Measurements from ENCODE around the gene SOX30.

SOX30 gene

DNA sequence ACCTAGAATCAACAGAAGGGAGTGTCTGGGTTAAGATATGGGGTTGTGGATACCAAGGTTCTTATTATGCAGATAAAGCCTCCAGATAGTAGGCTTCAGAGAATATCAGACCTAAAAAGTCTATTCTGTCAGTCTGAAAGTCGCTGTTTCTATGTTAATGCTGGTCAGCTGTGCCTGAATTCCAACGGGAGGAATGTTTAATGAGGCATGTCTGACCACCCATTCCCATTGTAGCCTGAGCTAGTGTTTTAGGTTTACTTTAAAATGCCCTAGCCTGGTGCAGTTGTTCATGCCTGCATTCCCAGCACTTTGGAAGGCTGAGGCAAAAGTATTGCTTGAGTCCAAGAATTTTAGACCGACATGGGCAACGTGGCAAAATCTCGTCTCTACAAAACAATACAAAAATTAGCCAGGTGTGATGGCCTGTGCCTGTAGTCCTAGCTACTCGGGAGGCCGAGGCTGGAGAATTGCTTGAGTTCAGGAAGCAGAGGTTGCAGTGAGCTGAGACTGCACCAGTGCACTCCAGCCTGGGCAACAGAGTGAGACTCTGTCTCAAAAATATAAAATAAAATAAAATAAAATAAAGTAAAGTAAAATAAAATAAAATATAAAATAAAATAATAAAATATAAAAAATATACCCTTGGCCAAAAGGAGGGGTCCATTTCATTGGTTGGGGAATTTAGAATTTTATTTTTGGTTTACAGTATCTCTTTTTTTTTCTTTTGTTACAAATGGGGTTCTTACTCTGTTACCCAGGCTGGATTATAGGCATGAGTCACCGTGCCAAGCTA, 7.8 kb upstream of the SOX30 start:
- no peak for DNase-seq

GRCh38 chr5:157658893-157659292, 6.7 kb upstream of the SOX30 start:
- no peak for DNase-seq

GRCh38 chr5:157657516-157657915, 5.3 kb upstream of the SOX30 start:
- DNase-seq = no peak

DNA sequence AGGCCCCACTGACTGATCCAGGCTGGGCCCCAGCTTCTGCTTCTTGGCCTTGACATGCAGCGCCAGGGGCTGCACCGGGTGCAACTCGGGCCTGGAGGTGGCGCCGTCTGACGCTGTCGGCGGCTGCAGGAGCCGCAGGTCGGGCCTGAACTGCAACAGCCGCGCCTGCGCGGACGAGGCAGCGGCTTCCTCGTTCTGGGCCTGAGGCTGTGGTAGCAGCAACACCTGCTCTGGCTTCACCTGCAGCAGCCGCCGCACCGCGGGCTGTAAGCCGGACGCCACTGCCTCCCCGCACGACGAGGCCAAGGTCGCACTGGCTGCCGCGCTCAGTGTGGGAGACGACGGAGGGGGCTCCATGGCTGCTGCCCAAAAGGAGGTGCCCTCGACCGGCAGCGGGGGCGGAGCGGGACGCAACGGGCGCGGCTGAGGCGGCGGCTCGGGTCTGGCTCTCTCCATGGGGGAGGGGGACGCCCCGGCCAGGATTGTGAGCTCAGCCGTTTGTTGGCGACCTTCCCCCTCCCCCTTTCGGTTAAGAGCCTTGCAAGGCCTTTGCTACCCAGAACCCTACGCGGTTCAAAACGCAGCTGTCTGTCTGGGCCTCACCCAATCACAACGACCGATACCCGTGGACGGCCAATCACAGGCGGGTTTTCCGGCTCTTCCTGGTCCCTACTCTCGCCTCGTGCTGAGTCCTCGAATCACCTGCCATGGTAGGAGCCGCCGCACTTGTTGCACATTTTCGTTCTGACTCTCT, 438 bp downstream of the SOX30 start:
- DNase-seq = peak; percentile 81

DNA sequence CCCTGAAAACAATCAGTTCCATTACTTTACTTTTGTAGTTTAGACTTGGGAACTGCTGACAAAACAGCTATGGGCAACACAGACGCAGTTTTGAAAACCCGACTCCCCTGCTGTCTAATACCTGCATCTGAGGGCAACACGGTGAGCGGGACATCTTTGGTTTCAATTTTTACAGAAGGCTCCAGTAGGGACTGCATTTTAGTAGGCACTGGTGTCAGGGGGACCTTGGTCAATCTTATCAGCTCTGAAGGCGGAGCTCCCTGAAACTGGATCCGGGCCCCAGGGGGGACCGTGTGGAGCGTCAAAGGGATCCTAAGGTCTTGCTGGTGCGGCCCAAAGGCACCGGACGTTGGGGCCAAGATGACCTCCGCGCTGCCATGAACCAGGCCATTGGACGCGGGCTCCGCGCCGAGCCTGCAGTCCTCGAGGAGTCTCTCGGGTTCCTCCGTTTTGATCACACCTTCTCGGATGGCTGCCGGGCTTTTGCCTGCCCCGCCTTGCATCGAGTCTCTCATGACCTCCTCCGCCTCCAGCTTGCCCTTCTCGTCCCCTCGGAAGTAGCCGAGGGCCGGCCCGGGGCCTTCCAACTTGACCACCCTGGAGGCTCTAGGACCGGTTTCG, 1.1 kb downstream of the SOX30 start:
- DNase-seq = no peak

GRCh38 chr5:157649101-157649500, 3.1 kb downstream of the SOX30 start:
- no peak for DNase-seq

GRCh38 chr5:157648275-157648990, 3.8 kb downstream of the SOX30 start:
- DNase-seq = no peak

GRCh38 chr5:157640406-157641066, 11.7 kb downstream of the SOX30 start:
- DNase-seq = no peak

DNA sequence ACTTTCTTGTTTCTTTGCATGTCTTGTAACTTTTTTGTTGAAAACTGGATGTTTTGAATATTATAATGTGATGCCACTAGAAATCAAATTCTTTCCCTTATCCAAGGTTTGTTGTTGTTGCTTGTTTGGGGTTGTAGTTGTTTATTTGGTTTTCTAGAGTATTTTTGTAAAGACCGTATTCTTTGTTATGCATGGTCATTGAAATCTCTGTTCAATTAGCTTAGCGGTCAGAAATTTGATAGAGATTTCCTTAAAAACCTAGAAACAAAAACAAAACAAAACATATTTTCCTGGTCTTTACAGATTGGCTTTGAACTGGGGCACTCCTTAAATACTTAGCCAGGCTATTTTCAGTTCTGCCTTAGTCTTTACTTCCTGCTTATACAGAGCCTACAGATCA, 21.9 kb downstream of the SOX30 start:
- no peak for DNase-seq

- DNase-seq = no peak
Observed at GRCh38 chr5:157626831-157627230, 25.4 kb downstream of the SOX30 start.

DNA sequence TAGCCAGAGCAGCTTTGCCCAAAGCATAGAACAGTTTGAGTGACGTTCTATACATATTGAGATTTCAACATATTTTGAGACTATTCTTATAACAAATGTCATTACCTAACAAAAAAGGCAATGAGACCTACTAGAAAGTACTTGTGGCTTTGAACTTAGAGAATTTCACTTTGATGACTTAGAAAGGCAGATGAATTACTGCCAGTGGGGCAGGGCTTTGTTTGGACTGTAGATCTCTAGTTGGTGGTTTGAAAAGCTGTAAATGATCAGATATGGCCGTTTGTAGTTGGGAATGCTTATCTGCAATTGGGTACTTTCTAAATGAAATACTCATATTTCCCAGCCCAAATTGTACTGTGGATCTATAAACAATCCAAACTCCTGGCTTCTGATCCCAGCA, 28.1 kb downstream of the SOX30 start:
- no peak for DNase-seq

DNA sequence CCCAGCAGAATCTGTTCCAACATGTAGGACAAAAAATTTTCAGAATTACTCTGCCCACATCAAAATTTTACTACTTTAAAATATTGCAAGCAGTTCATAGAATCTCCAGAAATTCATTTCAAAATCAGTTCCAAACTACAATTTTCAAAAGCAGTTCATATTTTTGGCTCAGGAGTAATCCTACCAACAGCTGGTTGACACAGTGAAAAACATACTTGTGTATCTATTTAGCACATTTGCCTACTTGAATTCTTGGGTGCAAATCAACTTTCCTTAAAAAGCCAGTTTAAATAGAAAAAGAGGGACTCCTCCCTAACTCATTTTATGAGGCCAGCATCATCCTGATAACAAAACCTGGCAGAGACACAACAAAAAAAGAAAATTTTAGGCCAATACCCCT, 31.5 kb downstream of the SOX30 start:
- no peak for DNase-seq

- no peak for DNase-seq
Observed at GRCh38 chr5:157618191-157618765, 34.0 kb downstream of the SOX30 start.

DNA sequence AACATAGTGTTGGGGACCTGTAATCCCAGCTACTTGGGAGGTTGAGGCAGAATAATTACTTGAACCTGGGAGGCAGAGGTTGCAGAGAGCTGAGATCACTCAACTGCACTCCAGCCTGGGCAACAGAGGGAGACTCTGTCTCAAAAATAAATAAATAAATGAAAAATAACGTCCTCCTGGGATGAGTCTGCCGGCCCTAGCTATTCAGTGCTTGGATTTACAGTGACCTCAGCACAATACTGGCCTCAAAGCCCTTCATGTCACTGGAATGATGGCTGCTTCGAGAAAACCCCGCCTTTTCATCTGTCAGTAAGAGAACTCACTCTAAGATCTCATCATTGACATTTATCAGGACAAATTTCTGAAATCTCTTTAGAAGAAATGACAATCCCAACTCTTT, 35.5 kb downstream of the SOX30 start:
- no peak for DNase-seq

- peak; percentile 48 for DNase-seq
Observed at GRCh38 chr5:157613385-157614245, 38.6 kb downstream of the SOX30 start.

DNA sequence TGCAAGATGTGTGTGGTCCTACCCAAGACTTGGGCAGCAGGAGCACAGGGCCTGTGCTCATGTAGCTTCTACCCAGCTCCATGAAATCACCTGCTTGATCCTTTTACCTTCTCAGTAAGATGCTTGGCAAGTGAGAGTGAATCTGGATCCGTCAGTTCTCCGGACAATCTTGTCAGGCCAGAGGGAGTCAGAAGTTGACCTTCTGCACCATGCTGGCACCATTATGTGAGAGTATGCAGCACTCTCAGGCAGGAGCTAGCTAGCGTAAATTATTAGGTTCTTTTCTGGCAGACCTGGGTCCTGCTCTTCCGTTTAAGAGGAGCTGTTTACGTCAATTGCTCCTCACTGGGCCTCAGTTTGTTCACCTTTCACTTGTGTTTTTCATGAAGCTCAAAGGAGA, 39.7 kb downstream of the SOX30 start:
- no peak for DNase-seq

DNA sequence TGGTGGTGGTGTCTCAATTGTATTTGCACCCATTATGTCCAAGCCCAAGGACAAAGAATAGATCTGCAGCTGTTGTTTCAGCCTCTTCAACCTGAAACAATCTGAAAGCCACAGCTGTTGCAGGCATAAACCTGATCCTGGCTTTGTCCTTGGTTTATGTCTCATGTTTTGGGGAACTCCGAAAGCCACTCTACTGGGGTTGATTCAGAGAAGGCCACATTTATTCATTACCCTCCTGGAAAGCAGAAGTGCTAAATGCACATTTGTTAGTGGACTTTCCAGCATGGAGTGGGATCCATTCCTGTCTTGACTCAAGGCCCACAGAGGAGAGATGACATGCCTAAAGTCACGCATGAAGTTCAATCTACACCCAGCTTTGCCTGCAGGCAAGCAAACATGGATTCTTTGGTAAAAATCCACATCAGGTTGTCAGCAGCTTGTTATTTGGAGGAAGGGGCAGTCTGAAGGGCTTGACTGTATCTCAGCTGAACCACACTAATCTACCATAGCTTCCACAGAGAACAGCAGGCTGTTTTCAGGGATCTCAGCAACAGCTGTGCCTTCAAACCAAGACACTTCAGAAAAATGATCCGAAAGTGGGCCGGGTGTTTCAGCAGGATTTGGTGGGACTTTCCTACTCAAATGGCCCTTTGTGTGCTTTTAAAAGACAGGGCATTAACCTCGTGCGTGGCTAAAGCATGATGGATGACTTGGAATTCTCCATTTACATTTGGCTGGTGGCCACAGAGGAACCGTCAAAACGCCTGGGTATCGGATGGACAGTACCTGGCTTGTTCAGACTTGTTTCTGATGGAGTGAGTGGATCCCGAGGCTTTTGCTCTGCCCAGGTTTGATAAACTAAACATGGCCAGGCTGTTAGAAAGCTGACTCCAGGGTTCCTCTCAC, 40.4 kb downstream of the SOX30 start:
- no peak for DNase-seq

DNA sequence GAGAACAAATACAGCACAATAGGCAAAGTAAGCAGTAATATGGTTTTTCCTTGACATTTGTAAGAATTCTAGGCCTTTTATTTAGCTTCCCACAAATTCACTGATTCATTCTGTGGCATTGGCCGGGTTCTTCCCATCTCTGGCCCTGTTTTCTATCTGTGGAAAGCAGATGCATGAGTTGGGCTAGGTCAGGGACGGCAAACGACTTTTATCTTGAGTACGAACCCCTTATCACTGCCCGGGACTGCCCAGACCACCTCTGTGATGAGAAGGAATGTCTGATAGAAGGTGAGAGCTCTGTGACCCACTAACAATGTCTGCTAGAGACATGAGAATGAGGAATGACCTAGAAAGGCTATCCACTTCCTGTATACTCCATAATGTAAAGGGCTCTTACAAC, 41.2 kb downstream of the SOX30 start:
- DNase-seq = peak; percentile 61

GRCh38 chr5:157608972-157609565, 43.2 kb downstream of the SOX30 start:
- no peak for DNase-seq

Measured in hematopoietic multipotent progenitor cell treated with erythropoietin and hydrocortisone succinate and interleukin-3 and kit ligand, for 4 days (in vitro differentiated cells).